ENCODE measurements around the gene ARPC2.

The ARPC2 gene

GRCh38 chr2:218289639-218290315 lies 72.8 kb downstream of the ARPC2 start:
- DNase-seq (ENCODE audit: low read depth in 2 of 3, low spot score in 2 of 3): no peak

- DNase-seq (ENCODE audit: low read depth in 2 of 3, low spot score in 2 of 3): no peak
Measured at GRCh38 chr2:218290316-218291261, 73.6 kb downstream of the ARPC2 start.

DNA sequence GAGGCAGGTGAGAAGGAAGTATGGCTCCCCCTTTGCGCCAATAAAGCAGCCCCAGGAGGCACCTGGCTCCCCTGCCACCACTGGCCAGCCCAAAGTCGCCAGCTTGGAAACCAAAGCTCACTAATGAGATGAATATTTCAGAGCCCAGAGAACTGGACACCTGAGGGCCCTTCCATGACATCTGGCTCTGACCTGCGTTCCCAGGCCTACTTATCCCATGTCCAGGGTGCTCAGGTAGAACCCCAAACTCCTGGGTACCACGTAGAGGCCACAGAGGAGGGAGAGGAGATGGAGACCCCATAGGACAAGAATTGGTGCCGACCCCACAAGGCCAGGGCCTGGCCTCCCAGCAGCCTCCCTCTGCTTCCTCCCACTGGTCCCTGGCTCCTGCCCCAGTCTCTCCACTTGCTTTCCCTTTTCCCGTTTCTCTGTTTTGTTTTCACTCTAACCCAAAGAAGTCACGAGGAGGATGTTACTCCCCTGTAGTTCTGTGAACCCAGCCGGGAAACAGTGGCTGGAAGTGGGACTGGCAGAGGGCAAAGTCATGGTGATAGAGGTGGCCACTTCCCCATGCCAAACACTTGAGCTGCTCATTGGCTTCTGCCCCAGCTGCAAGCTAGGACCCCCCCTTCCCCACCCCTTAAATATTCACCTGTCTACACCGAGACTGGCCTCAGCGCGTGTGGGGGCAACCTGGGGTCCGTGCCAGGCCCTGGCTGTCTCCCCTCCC lies 74.5 kb downstream of the ARPC2 start:
- DNase-seq (ENCODE audit: low read depth in 2 of 3, low spot score in 2 of 3): no peak

DNA sequence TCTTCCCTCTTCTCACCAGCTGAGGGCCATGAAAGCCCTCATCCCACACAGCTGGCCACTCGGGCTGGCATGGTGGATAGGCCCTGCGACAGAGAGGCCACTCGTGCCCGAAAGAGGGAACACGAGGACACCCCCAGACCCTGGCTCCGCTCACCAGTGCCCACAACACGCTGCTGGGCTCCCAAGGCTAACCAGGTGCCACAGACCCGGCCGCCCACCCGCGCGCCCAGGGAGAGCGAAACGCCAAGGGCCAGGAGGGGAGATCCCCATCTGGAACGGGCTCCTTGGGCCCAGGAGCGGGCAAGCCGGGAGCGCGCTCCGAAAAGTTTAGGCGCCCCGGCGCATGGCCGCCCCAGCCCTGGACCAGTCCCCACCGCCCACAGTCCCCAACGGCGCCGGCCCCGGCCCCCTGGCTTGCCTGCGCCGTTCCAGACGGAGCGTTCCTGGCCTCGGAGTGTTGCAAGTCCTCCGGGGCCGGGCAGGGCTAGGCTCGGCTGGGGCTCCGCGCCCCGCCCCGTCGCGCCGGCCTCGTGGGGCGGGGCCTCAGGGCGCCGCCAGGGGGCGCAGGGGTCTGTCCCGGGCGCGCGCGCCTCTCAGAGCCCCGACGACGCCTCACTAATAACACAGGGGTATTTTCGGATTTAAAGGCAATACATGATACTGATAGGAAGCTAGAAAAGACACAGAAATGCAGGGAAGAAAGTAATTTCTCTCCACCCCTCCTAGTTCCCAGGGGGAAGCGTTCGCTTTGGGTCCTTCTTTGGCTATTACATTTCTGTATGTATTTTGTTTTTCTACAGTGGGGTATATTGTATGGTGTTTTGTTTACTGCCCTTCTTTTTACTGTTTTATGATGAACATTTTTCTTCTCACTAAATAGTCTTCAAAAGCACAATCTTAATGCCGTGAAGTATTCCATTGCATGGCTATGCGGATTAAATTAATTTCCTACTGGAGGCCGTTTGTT lies 75.3 kb downstream of the ARPC2 start, which contains the start of gene TMBIM1:
Gene TMBIM1 (minus strand): TSS at position 456 of the 967 bp plus-strand sequence. CDS start 10,362 bp downstream, outside the sequence.
- peak in 2 of 3 experiments; percentile 58 to 72 for DNase-seq (ENCODE audit: low read depth in 2 of 3, low spot score in 2 of 3)

DNA sequence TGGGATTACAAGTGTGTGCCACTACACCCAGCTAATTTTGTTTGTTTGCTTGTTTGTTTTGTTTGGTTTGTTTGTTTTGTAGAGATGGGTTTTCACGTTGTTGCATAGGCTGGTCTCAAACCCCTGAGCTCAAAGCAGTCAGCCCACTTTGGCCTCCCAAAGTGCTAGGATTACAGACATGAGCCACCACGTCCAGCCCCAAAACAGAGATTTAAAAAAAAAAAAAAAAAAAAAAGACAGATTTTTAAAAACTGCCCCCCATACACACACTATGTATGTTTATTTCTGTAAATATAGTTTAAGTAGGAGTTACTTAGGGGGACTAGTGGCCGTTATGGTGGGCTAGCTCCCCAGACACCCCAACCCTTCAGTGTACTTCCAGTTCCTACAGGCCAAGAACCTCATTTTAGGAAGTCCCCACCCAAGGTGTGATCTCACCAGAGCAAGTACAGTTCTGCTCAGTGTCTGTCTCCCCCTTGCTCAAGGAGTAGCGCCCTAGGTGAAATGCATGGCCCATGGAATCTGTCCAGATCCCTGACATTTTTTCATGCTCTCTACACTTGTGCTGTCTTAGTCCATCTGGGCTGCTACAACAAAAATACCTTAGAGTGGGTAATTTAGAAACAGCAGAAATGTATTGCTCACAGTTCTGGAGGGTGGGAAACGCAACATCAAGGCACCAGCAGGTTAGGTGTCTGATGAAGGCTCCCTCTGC lies 76.9 kb downstream of the ARPC2 start:
- DNase-seq (ENCODE audit: low read depth in 2 of 3, low spot score in 2 of 3): no peak

DNA sequence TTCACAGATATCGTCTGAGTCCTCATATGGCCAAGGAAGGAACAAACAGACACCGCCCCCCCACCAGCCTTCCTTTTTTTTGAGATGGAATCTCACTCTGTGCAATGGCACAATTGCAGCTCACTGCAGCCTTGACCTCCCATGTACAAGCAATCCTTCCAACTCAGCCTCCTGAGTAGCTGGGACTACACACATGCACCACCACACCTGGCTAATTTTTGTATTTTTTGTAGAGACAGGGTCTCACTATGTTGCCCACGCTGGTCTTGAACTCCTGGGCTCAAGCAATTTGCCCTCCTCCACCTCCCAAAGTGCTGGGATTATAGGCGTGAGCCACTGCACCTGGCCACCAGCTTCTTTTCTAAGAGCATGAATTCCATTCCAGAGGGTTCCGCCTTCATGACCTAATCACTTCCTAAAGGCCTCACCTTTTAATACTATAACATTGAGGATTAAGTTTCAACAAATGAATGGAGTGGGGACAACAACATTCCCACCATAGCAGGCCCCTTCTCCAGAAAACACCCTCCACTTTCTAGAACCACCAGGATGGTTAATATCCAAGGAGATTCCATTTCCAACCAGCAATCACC lies 77.5 kb downstream of the ARPC2 start:
- DNase-seq (ENCODE audit: low read depth in 2 of 3, low spot score in 2 of 3): no peak

DNA sequence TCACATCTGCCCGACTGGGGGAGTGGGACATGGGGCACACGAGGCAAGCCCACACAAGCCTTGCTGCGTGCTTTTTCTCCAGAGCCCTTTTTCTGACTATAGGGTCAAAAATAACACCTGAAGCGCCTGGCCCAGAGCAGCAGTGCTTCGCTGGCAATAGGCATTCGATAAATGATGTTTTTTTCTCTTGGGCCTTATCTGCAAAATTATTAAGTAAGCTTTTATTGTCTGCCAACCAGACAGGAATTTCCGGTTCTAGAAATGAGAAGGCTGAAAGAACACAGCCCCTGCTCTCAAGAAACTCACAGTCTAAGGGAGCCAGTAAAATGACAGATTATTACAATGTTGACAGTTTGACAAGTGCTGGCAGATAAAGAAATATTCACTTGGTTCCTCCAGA lies 78.0 kb downstream of the ARPC2 start:
- DNase-seq (ENCODE audit: low read depth in 2 of 3, low spot score in 2 of 3): no peak

GRCh38 chr2:218296200-218296599 lies 79.2 kb downstream of the ARPC2 start:
- no peak for DNase-seq (ENCODE audit: low read depth in 2 of 3, low spot score in 2 of 3)

DNA sequence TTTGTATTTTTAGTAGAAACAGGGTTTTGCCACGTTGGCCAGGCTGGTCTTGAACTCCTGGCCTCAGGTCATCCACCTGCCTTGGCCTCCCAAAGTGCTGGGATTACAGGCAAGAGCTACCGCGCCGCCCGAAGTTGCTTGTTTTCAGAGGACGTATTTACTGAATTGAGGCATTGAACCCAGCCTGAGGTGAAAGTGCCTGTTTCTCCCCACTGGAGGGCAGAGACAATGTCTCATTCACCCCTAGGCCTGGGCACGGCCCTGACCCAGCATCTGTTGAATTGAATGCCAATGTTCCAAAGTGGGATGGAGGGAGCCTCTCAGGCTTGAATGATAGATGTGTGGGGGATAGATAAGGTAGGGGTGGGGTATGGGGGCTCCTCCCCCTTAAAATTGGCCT lies 79.9 kb downstream of the ARPC2 start:
- no peak for DNase-seq (ENCODE audit: low read depth in 2 of 3, low spot score in 2 of 3)

GRCh38 chr2:218298314-218298875 lies 81.4 kb downstream of the ARPC2 start:
- DNase-seq (ENCODE audit: low read depth in 2 of 3, low spot score in 2 of 3): no peak

GRCh38 chr2:218300141-218300540 lies 83.2 kb downstream of the ARPC2 start:
- DNase-seq (ENCODE audit: low read depth in 2 of 3, low spot score in 2 of 3): no peak

DNA sequence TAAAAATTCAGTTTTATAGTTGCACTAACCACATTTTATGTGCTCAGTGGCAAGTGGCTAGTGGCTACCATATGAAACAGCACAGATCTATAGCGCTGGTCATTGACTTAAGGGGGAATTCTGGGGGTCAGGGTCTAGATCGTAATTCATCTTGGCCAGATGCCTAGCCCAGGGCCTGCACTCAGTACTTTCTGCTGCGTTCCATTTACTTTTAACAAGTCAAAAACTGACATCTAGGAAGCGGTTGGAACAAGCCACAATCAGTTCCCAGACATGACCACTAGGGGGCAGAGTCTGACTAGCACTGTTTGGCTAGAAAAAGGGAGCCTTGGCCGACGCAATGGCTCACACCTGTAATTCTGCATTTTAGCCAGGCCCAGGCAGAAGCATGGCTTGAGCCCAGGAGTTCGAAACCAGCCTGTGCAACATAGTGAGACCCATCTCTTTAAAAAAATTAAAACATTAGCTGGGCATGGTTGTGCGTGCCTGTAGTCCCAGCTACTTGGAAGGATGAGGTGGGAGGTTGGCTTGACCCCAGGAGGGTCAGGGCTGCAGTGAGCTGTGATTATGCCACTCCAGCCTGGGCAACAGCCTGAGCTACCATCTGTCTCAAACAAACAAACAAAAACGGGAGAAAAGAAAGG lies 84.3 kb downstream of the ARPC2 start:
- DNase-seq (ENCODE audit: low read depth in 2 of 3, low spot score in 2 of 3): peak in 2 of 3 experiments; percentile 63 to 84
